ENCODE data around the gene PLA1A.
A peak's percentile ranks its signal among the peaks of the same experiment; 100 is the strongest.
"Not testable (repeated sequence)": the region's sequence is repeated elsewhere in the genome, so short reads cannot be mapped to it uniquely, and the experiment has no call there.

The PLA1A gene

GRCh38 chr3:119559441-119559963 lies 38.2 kb upstream of the PLA1A start, which contains the start of gene CD80:
TSS of gene CD80 (minus strand) at chr3:119559614. CDS start at chr3:119557728, 1,886 bp downstream.
- no peak within 1 kb of the TSS for H3K27ac ChIP-seq
- no peaks in the 10 kb centered on the region for H3K9me3 ChIP-seq (ENCODE audit: severe bottlenecking)
- peak; percentile 64 for TF ChIP-seq CTCF (IDR thresholded peaks at IDR 0.05; ENCODE audit: low read depth, low read length)
- no peaks in the 10 kb centered on the region for H3K36me3 ChIP-seq
- peak; percentile 68 for DNase-seq
- peaks cover 21% of the 10 kb centered on the region for H3K27me3 ChIP-seq (ENCODE audit: insufficient read depth, low read depth, severe bottlenecking)
- no peak within 1 kb of the TSS for H3K4me3 ChIP-seq (ENCODE audit: low read depth, low read length)

- Histone ChIP-seq H3K4me3 (ENCODE audit: low read depth, low read length) (no peak overlapping the region), H3K27me3 (ENCODE audit: insufficient read depth, low read depth, severe bottlenecking) (peaks cover 21% of the 10 kb centered on the region), H3K36me3 (no peaks in the 10 kb centered on the region), H3K9me3 (ENCODE audit: severe bottlenecking) (no peaks in the 10 kb centered on the region), H3K27ac (no peak overlapping the region)
- TF ChIP-seq CTCF (IDR thresholded peaks at IDR 0.05; ENCODE audit: low read depth, low read length) = no peak
- DNase-seq = no peak
Observed at GRCh38 chr3:119560160-119560559, 37.5 kb upstream of the PLA1A start.

GRCh38 chr3:119562307-119562961 lies 35.3 kb upstream of the PLA1A start:
- no peaks in the 10 kb centered on the region for H3K36me3 ChIP-seq
- no peak for DNase-seq
- no peaks in the 10 kb centered on the region for H3K9me3 ChIP-seq (ENCODE audit: severe bottlenecking)
- H3K4me3 ChIP-seq (ENCODE audit: low read depth, low read length) = no peak overlapping the region
- no peak for TF ChIP-seq CTCF (IDR thresholded peaks at IDR 0.05; ENCODE audit: low read depth, low read length)
- no peak overlapping the region for H3K27ac ChIP-seq
- peaks cover 10% of the 10 kb centered on the region for H3K27me3 ChIP-seq (ENCODE audit: insufficient read depth, low read depth, severe bottlenecking)

GRCh38 chr3:119563334-119563733 lies 34.4 kb upstream of the PLA1A start:
- H3K9me3 ChIP-seq (ENCODE audit: severe bottlenecking); H3K27ac ChIP-seq; H3K27me3 ChIP-seq (ENCODE audit: insufficient read depth, low read depth, severe bottlenecking); H3K36me3 ChIP-seq; H3K4me3 ChIP-seq (ENCODE audit: low read depth, low read length); DNase-seq: not testable (repeated sequence)

- no peaks in the 10 kb centered on the region for H3K27me3 ChIP-seq (ENCODE audit: insufficient read depth, low read depth, severe bottlenecking)
- no peak for TF ChIP-seq CTCF (IDR thresholded peaks at IDR 0.05; ENCODE audit: low read depth, low read length)
- no peaks in the 10 kb centered on the region for H3K36me3 ChIP-seq
- no peak overlapping the region for H3K27ac ChIP-seq
- no peak overlapping the region for H3K4me3 ChIP-seq (ENCODE audit: low read depth, low read length)
- no peaks in the 10 kb centered on the region for H3K9me3 ChIP-seq (ENCODE audit: severe bottlenecking)
- no peak for DNase-seq
Observed at GRCh38 chr3:119569156-119569555, 28.5 kb upstream of the PLA1A start.

- no peaks in the 10 kb centered on the region for H3K9me3 ChIP-seq (ENCODE audit: severe bottlenecking)
- no peak overlapping the region for H3K27ac ChIP-seq
- H3K27me3 ChIP-seq (ENCODE audit: insufficient read depth, low read depth, severe bottlenecking) = no peaks in the 10 kb centered on the region
- no peak for TF ChIP-seq CTCF (IDR thresholded peaks at IDR 0.05; ENCODE audit: low read depth, low read length)
- no peak overlapping the region for H3K4me3 ChIP-seq (ENCODE audit: low read depth, low read length)
- no peaks in the 10 kb centered on the region for H3K36me3 ChIP-seq
- DNase-seq = no peak
Observed at GRCh38 chr3:119570229-119570628, 27.5 kb upstream of the PLA1A start.
